ENCODE measurements around the gene TMEM147. TPM values are rescaled to one million over a fixed set of nuclear protein-coding genes. Genes with fewer than 3 reads are reported as not detected.
A peak's percentile ranks its signal among the peaks of the same experiment; 100 is the strongest.

TMEM147 gene
- total and polyA plus RNA-seq, 2 of the 13 experiments (the other 11 are each of a cell fraction or from before 2014, with no cell fraction given), result 141 to 176 TPM

DNA sequence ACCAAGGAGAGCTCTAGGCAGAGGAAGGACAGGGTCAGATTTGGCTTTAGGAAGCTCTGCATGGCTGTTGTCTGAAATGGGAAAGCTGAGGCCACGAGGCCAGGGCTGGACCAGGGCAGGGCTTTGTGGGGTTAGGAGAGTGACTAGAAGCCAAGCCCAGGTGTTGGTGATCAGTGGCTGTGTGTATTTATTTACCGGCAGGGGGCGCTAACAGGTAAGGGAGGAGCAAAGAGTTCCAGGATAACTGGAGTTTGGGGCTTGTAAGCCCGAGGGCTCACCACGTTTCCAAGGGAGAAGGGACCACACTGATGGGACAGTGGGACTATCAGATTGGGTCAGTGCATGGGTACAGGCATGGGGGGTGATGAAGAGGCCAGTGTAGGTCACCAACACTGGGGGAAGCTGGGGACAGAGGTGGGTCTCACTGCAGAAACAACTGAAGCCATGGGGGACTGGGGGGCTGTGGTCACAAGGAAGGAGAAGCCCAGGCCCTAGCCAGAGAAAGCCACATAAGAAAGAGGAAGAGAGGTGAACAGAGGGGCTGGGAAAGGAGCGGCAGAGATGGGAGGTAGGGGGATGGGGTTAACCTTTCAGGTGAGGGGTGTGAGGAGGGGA, 3.9 kb downstream of the TMEM147 start (continued):
- TF ChIP-seq ZNF318 (CRISPR knock-in tag; IDR thresholded peaks at IDR 0.05) (0 out of 2 replicates have a peak, but pooled peaks have one; percentile 47), ZNF138 (CRISPR knock-in tag; IDR thresholded peaks at IDR 0.05; ENCODE audit: low read depth) (no peak), TBX3 (IDR thresholded peaks at IDR 0.05; ENCODE audit: borderline replicate concordance) (no peak), CEBPG (CRISPR knock-in tag; IDR thresholded peaks at IDR 0.05) (no peak), CCDC6 (CRISPR knock-in tag; IDR thresholded peaks at IDR 0.05) (no peak), ELF1 (CRISPR knock-in tag; IDR thresholded peaks at IDR 0.05) (no peak), EHMT2 (IDR thresholded peaks at IDR 0.05; ENCODE audit: borderline replicate concordance, low read depth, low read length) (no peak), TCF7 (IDR thresholded peaks at IDR 0.05; ENCODE audit: low read depth) (no peak), ZBTB7B (CRISPR knock-in tag; IDR thresholded peaks at IDR 0.05) (no peak), NFYC (CRISPR knock-in tag; IDR thresholded peaks at IDR 0.05) (no peak), MIER3 (CRISPR knock-in tag; IDR thresholded peaks at IDR 0.05; ENCODE audit: borderline replicate concordance) (no peak), GABPB1 (CRISPR knock-in tag; IDR thresholded peaks at IDR 0.05) (no peak), YEATS2 (CRISPR knock-in tag; IDR thresholded peaks at IDR 0.05; ENCODE audit: borderline replicate concordance) (no peak), ZBTB1 (CRISPR knock-in tag; IDR thresholded peaks at IDR 0.05; ENCODE audit: borderline replicate concordance) (no peak), TOE1 (CRISPR knock-in tag; IDR thresholded peaks at IDR 0.05) (no peak), RXRA (CRISPR knock-in tag; IDR thresholded peaks at IDR 0.05) (no peak), MIXL1 (CRISPR knock-in tag; IDR thresholded peaks at IDR 0.05) (no peak), CBX1 (IDR thresholded peaks at IDR 0.05; ENCODE audit: low read depth) (no peak), SIN3B (IDR thresholded peaks at IDR 0.05; ENCODE audit: low read length) (no peak), ZNF33B (CRISPR knock-in tag; IDR thresholded peaks at IDR 0.05) (0 out of 2 replicates have a peak, but pooled peaks have one; percentile 44)
- TF ChIP-seq, protein P1, sequence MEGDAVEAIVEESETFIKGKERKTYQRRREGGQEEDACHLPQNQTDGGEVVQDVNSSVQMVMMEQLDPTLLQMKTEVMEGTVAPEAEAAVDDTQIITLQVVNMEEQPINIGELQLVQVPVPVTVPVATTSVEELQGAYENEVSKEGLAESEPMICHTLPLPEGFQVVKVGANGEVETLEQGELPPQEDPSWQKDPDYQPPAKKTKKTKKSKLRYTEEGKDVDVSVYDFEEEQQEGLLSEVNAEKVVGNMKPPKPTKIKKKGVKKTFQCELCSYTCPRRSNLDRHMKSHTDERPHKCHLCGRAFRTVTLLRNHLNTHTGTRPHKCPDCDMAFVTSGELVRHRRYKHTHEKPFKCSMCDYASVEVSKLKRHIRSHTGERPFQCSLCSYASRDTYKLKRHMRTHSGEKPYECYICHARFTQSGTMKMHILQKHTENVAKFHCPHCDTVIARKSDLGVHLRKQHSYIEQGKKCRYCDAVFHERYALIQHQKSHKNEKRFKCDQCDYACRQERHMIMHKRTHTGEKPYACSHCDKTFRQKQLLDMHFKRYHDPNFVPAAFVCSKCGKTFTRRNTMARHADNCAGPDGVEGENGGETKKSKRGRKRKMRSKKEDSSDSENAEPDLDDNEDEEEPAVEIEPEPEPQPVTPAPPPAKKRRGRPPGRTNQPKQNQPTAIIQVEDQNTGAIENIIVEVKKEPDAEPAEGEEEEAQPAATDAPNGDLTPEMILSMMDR (CRISPR knock-in tag; IDR thresholded peaks at IDR 0.05), result peak; percentile 91
- TF ChIP-seq, protein P2, sequence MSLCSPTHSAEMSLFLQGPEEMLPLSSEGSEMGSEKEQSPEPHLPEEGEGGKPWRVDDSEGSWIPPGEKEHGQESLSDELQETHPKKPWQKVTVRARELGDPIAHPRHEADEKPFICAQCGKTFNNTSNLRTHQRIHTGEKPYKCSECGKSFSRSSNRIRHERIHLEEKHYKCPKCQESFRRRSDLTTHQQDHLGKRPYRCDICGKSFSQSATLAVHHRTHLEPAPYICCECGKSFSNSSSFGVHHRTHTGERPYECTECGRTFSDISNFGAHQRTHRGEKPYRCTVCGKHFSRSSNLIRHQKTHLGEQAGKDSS (CRISPR knock-in tag; IDR thresholded peaks at IDR 0.05; ENCODE audit: borderline replicate concordance, low read depth), result no peak

All from HepG2 (cell line).